MCF 10A (cell line): ENCODE data around the gene INAFM1. TPM values are rescaled to one million over a fixed set of nuclear protein-coding genes. Genes with fewer than 3 reads are reported as not detected.
"Not testable (repeated sequence)": the region's sequence is repeated elsewhere in the genome, so short reads cannot be mapped to it uniquely, and the experiment has no call there.

Experiments
- BruUV-seq: library from RNA; stranded (reverse); fragments of 400-500 nt; replicated peaks from 2 replicates; lab custom pipeline; 2021; lab: Mats Ljungman, UMichigan
- CTCF ChIA-PET: fragments of 300-600 bp; sonication (Branson Sonifier 250); formaldehyde crosslinking; extraction: SDS; loops from one replicate; lab custom pipeline; 2021; ENCODE audit warnings: antibody characterized with exemption, inconsistent platforms; lab: Yijun Ruan, JAX
- POLR2A ChIA-PET: fragments of 300-600, 350-650 bp; sonication (Branson Sonifier 250); formaldehyde crosslinking; extraction: SDS; loops from one replicate; lab custom pipeline; 2020; ENCODE audit warnings: antibody characterized with exemption, inconsistent platforms; lab: Yijun Ruan, JAX
- DNase-seq: peaks from one replicate; pipeline ENCODE4 v3.0.0-alpha.2; 2018; ENCODE audit not compliant: unreplicated experiment
- H3K27ac Mint-ChIP-seq: one replicate; pipeline ENCODE4 v1.8.0; 2022; ENCODE audit warnings: mild to moderate bottlenecking, low read depth, mixed read lengths; ENCODE audit not compliant: unreplicated experiment
- H3K27me3 Mint-ChIP-seq: one replicate; pipeline ENCODE4 v1.8.0; 2022; ENCODE audit warnings: mixed read lengths; ENCODE audit not compliant: insufficient read depth, unreplicated experiment
- H3K36me3 Mint-ChIP-seq: one replicate; pipeline ENCODE4 v1.8.0; 2022; ENCODE audit warnings: mild to moderate bottlenecking, moderate library complexity, mixed read lengths; ENCODE audit not compliant: insufficient read depth, unreplicated experiment
- H3K4me1 Mint-ChIP-seq: one replicate; pipeline ENCODE4 v1.8.0; 2022; ENCODE audit warnings: mixed read lengths; ENCODE audit not compliant: insufficient read depth, unreplicated experiment
- H3K4me3 Mint-ChIP-seq: one replicate; pipeline ENCODE4 v1.8.0; 2022; ENCODE audit warnings: mild to moderate bottlenecking, moderate library complexity, mixed read lengths; ENCODE audit not compliant: unreplicated experiment
- H3K9me3 Mint-ChIP-seq: one replicate; pipeline ENCODE4 v1.8.0; 2022; ENCODE audit warnings: mixed read lengths; ENCODE audit not compliant: unreplicated experiment
- intact Hi-C: fragments of 100-400 bp; cut with micrococcal nuclease; formaldehyde crosslinking; loops from 2 replicates; pipeline ENCODE4 v1.14.1; 2022
- total RNA-seq: library from RNA; stranded (reverse); gene quantifications from 2 replicates; pipeline ENCODE4 v1.2.3, GENCODE V29; 2022
- TF ChIP-seq, protein P1 (sequence below): fragments of 200-600 bp; IDR thresholded peaks from one replicate; pipeline ENCODE4 v1.8.0; 2022; ENCODE audit warnings: antibody characterized with exemption, mild to moderate bottlenecking; ENCODE audit not compliant: unreplicated experiment

Gene INAFM1
- total RNA-seq, 1 experiment from 2014 or later: 16.8 TPM

DNA sequence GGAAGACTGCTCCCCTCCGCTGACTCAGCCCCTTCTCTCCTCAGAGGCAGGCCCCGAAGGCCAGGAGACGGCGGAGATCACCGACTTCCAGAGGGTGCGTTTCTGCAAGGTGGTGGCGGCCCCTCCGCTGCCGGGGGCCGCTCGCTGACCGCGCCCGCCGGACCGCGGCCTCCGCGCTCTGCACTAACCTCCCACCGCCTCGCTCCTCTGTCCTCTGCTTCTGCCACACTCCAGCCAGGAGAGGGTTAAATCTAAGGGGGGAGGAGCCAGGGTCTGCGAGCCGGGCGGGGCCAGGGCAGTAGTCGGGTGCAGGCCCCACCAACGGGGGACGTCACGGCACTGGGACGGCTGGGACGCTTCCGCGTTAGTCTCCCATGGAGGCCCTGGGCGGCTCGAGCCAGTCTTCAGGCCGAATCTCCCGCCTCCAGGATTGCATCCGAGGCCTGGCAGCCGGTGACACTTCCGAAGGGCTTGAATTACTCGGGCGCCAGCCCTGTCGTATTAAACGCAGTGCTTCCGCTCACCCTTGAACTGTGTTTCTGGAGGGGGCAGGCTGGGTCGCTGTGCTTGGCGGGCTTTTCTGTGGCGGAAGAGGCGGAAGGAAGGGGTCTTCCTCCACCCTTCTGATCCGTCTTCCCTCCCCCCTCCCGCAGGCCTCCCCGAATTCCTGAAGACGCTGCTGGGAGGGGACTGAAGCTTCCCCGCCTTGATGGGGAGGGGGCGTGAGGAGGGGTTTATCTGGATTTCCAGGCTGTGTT lies 1.2 kb upstream of the INAFM1 start:
- Mint-ChIP-seq H3K4me3 (peak overlapping the region; percentile 79), H3K27ac (peak overlapping the region; percentile 77), H3K27me3 (no peaks in the 10 kb centered on the region), H3K9me3 (no peaks in the 10 kb centered on the region), H3K4me1 (peaks cover 16% of the 10 kb centered on the region), H3K36me3 (peaks cover 47% of the 10 kb centered on the region)
- CTCF ChIA-PET: interaction anchor here (0.6 to 1.3 kb wide), 4 partner anchors 9 to 118 kb away, joined by 3 to 4 read pairs (median 4); no protein-coding TSS in a partner anchor
- TF ChIP-seq, protein P1, sequence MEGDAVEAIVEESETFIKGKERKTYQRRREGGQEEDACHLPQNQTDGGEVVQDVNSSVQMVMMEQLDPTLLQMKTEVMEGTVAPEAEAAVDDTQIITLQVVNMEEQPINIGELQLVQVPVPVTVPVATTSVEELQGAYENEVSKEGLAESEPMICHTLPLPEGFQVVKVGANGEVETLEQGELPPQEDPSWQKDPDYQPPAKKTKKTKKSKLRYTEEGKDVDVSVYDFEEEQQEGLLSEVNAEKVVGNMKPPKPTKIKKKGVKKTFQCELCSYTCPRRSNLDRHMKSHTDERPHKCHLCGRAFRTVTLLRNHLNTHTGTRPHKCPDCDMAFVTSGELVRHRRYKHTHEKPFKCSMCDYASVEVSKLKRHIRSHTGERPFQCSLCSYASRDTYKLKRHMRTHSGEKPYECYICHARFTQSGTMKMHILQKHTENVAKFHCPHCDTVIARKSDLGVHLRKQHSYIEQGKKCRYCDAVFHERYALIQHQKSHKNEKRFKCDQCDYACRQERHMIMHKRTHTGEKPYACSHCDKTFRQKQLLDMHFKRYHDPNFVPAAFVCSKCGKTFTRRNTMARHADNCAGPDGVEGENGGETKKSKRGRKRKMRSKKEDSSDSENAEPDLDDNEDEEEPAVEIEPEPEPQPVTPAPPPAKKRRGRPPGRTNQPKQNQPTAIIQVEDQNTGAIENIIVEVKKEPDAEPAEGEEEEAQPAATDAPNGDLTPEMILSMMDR: no peak
- intact Hi-C loops: loop anchor here (2.0 kb wide), 1 partner anchor 17 kb away; the partner anchor contains the start of gene CCDC9
- TSS peak; percentile 20 for BruUV-seq
- peak; percentile 89 for DNase-seq
- POLR2A ChIA-PET: interaction anchor here (0.6 to 2.6 kb wide), 15 partner anchors 12 to 488 kb away, joined by 3 to 53 read pairs (median 6); partner anchors contain the start of genes CCDC9 and DHX34

DNA sequence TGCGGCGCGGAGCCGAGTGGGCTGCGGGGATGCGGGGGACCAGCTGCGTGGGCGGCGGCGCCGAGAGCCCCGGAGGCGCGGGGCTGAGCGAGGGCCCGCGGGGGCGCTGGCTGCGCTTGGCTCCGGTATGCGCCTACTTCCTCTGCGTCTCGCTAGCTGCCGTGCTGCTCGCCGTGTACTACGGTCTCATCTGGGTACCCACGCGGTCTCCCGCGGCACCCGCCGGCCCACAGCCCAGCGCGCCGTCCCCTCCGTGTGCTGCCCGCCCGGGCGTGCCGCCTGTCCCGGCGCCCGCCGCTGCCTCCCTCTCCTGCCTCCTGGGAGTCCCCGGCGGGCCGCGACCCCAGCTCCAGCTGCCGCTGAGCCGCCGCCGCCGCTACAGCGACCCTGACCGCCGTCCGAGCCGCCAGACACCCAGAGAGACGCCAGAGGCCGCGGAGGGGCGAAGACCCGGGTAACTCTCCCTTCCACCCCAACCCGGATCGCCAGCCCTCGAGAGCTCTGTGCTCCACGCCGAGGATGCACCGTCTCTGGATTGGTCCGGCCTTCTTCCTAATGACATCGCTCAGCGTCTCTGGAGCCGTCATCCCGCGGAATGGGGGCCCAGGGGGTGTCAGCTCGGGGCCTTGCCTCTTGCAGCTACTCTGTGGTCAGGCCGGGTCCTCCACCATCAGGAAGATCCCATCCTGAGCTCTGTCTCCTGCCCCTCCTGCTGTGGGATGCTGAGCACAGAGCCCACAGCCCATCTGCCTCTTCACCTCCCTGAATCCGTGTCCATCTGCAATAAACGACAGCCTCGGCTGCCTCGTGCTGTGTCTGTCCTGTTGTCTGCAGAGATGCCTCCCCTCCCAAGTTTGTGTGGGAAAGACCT lies 441 bp downstream of the INAFM1 start:
- H3K4me1 Mint-ChIP-seq: peaks cover 21% of the 10 kb centered on the region
- ChIA-PET POLR2A (interaction anchor here (0.6 to 2.6 kb wide), 9 partner anchors 14 to 162 kb away, joined by 3 to 53 read pairs (median 4); partner anchors contain the start of genes CCDC9, DHX34 and ZC3H4), CTCF (interaction anchor here (0.7 to 1.4 kb wide), 4 partner anchors 9 to 74 kb away, joined by 3 to 8 read pairs (median 4); partner anchors contain the start of gene DHX34)
- peak overlapping the region; percentile 79 for H3K4me3 Mint-ChIP-seq
- BruUV-seq: TSS peak; percentile 25
- intact Hi-C loops: loop anchor here (2.0 kb wide), 1 partner anchor 18 kb away; the partner anchor contains the start of gene CCDC9
- H3K27ac Mint-ChIP-seq: no peak overlapping the region
- H3K9me3 Mint-ChIP-seq: no peaks in the 10 kb centered on the region
- no peak for DNase-seq
- TF ChIP-seq, protein P1: no peak
- no peaks in the 10 kb centered on the region for H3K27me3 Mint-ChIP-seq
- peaks cover 40% of the 10 kb centered on the region for H3K36me3 Mint-ChIP-seq

DNA sequence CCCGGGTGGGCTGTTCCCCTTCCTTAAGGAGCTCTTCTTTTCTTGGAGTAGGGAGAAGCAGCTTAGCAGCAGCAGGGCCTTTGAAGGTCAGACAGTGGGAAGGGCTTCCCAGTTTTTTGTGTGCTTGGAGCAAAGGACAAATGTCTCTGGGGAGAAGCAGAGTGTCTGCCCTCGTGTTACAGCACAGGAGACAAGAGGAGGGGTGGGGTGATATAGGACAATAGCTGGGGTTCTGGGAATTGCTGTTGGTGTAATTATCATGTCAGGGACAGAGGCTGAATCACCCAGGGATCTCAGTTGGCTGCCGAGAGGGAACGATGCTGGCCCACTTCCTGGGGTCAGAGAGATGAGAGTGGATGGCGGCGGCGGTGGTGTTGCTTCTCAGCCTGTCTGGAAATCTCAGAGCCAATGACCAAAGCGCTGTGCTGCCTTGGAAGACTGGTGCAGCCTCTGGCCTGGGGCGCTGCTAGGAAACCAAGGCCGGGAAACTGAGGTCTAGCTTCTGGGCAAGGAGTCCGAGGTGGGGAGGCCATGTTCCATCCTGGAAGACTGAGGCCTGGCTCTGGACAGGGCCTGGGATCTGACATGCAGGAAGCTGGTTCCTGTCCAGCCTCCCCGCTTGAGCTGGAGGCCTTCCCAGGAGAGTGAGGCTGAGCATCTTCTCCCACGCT lies 1.2 kb downstream of the INAFM1 start:
- intact Hi-C loops: loop anchor here (2.0 kb wide), 1 partner anchor 19 kb away; the partner anchor contains the start of gene CCDC9
- BruUV-seq: no TSS peak
- no peak for DNase-seq
- CTCF ChIA-PET: interaction anchor here (0.6 to 2.0 kb wide), 8 partner anchors 8 to 152 kb away, joined by 3 to 10 read pairs (median 3); partner anchors contain the start of genes CCDC9 and DHX34
- H3K9me3 Mint-ChIP-seq: no peaks in the 10 kb centered on the region
- peak overlapping the region; percentile 59 for H3K4me3 Mint-ChIP-seq
- TF ChIP-seq, protein P1: no peak
- H3K36me3 Mint-ChIP-seq: peaks cover 35% of the 10 kb centered on the region
- peaks cover 21% of the 10 kb centered on the region for H3K4me1 Mint-ChIP-seq
- no peaks in the 10 kb centered on the region for H3K27me3 Mint-ChIP-seq
- no peak overlapping the region for H3K27ac Mint-ChIP-seq
- POLR2A ChIA-PET: interaction anchor here (0.7 to 2.6 kb wide), 7 partner anchors 13 to 162 kb away, joined by 3 to 53 read pairs (median 4); partner anchors contain the start of genes CCDC9 and ZC3H4

DNA sequence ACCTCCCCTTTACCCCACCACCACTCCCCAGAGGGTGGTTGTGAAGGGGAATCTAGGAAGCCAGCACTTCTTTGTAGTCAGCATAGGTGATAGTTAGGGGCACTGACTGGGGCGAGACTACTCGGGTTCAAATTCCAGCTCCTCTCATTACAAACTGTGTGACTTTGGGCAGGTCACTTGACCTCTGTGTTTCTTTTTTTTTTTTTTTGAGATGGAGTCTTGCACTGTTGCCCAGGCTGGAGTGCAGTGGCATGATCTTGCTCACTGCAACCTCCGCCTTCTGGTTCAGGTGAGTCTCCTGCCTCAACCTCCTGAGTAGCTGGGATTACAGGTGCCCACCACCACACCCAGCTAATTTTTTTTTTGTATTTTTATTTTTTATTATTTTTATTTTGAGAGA lies 1.8 kb downstream of the INAFM1 start:
- H3K27me3 Mint-ChIP-seq, BruUV-seq, intact Hi-C loops, H3K4me3 Mint-ChIP-seq, H3K27ac Mint-ChIP-seq, H3K9me3 Mint-ChIP-seq, DNase-seq: not testable (repeated sequence)
- H3K4me1 Mint-ChIP-seq: peaks cover 21% of the 10 kb centered on the region
- ChIA-PET CTCF (interaction anchor here (0.6 to 2.0 kb wide), 5 partner anchors 10 to 152 kb away, joined by 3 to 10 read pairs (median 3); partner anchors contain the start of gene CCDC9), POLR2A (interaction anchor here (0.9 to 1.2 kb wide), 3 partner anchors 14 to 44 kb away, joined by 3 to 5 read pairs (median 4); partner anchors contain the start of gene CCDC9)
- peaks cover 35% of the 10 kb centered on the region for H3K36me3 Mint-ChIP-seq
